ENCODE data around the gene FIS1. TPM values are rescaled to one million over a fixed set of nuclear protein-coding genes. Genes with fewer than 3 reads are reported as not detected.

Gene FIS1
- total RNA-seq, 3 donors from 2014 or later (not counting 1 experiment from before 2014, with no cell fraction given): 99.9 to 119 (median 105) TPM

DNA sequence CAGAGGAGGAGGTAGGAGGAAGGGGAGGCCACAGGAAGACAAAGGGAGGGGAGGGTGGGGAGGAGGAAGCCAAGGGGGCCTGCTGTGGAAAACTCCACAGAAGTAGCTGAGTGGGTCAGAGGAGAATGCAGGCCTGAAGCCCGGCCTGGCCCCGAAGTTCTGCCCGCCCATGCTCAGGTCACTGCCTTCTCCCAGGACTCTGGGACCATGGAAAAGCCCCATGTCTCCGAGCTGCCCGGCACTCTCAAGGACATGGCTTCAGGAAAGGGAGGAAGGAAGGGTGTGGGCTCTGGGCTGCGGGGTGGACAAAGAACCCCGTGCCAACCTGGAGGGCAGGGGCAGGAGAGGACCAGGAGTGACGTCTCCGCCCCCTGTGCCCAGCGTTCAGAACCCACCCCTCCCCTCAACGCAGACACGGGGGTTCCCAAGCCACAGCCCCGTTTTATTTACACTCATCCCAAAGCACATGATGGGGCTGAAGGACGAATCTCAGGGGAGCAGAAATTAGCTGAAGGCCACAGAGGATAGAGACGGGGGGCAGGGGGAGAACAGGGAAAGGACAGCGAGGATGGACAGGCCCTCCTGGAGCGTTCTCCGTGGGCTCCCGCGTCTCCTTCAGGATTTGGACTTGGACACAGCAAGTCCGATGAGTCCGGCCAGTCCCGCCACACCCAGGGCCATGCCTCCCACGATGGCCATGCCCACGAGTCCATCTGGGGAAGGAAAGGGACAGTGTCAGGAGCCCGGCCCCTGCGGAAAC, 5.5 kb downstream of the FIS1 start:
- WGBS (ENCODE audit: insufficient coverage): 64% methylated on average over 24 of the region's 27 CpGs
- intact Hi-C loops (cut with micrococcal nuclease): no loop called here
- TF ChIP-seq, protein P1, sequence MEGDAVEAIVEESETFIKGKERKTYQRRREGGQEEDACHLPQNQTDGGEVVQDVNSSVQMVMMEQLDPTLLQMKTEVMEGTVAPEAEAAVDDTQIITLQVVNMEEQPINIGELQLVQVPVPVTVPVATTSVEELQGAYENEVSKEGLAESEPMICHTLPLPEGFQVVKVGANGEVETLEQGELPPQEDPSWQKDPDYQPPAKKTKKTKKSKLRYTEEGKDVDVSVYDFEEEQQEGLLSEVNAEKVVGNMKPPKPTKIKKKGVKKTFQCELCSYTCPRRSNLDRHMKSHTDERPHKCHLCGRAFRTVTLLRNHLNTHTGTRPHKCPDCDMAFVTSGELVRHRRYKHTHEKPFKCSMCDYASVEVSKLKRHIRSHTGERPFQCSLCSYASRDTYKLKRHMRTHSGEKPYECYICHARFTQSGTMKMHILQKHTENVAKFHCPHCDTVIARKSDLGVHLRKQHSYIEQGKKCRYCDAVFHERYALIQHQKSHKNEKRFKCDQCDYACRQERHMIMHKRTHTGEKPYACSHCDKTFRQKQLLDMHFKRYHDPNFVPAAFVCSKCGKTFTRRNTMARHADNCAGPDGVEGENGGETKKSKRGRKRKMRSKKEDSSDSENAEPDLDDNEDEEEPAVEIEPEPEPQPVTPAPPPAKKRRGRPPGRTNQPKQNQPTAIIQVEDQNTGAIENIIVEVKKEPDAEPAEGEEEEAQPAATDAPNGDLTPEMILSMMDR (IDR thresholded peaks at IDR 0.05): no peak
- no peaks in the 10 kb centered on the region for H3K36me3 Mint-ChIP-seq
- no peak overlapping the region for H3K27ac Mint-ChIP-seq
- peaks cover 5 to 19% of the 10 kb centered on the region in 2 donors for H3K4me1 Mint-ChIP-seq
- Histone ChIP-seq H3K36me3 (ENCODE audit: control insufficient read depth, insufficient read depth, low read length) (peaks cover 20% of the 10 kb centered on the region), H3K27me3 (ENCODE audit: control insufficient read depth, insufficient read depth, low read length) (no peaks in the 10 kb centered on the region), H3K9me3 (ENCODE audit: control insufficient read depth, insufficient read depth, low read length) (no peaks in the 10 kb centered on the region), H3K27ac (ENCODE audit: low read length) (no peak overlapping the region), H3K4me1 (ENCODE audit: control insufficient read depth, insufficient read depth, low read length) (peaks cover 10% of the 10 kb centered on the region), H3K4me3 (ENCODE audit: low read length) (no peak overlapping the region)
- H3K9me3 Mint-ChIP-seq: no peaks in the 10 kb centered on the region
- no peaks in the 10 kb centered on the region for H3K27me3 Mint-ChIP-seq (ENCODE audit: low read depth in 2 of 2)
- no peak for ATAC-seq
- DNase-seq: no peak
- H3K4me3 Mint-ChIP-seq: no peak overlapping the region

DNA sequence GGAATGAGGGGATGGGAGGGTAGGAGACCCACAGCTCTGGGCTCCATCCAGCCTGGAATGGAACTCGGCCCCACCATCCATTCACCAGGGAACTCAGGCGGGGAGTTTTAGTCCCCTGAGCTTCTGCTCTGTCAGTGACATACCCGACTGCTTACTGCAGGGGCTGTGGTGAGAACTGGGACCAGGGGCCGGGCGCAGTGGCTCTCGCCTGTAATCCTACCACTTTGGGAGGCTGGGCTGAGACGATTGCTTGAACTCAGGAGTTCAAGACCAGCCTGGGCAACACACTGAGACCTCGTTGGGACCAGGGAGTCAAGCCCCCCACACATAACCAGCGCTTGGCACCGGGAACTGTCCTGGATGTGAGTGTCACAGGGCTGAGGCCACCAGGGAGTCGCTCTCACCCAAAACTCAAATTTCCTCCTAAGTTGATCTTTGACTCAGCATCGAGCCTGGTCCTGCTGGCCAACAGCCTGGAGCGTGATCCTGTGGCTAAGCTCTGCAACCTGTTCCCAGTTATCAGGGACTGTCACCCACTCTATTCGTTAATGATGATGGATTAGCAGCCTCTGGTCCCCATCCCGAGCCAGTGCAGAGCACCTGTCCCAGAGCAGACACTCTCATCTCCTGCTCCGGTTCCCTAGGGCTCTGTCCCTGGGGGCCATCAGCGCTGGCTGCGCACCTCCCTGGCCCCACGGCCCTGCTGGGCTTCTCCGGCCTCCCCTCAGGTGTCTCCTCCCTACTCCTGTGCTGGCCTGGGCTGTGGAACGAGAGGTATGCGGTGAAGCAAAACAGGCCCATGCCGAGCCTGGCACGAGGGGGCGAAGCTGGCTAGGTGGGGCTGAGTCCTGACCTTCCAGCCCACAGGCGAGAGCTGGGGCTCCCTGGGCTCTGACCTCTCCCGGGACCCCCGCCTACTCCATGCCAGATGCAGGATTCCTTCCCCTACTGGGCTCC, 6.4 kb downstream of the FIS1 start:
- TF ChIP-seq, protein P1 (IDR thresholded peaks at IDR 0.05): no peak
- intact Hi-C loops (cut with micrococcal nuclease): no loop called here
- no peaks in the 10 kb centered on the region for H3K9me3 ChIP-seq (ENCODE audit: control insufficient read depth, insufficient read depth, low read length)
- 67% methylated on average over 27 of the region's 28 CpGs for WGBS (ENCODE audit: insufficient coverage)
- Mint-ChIP-seq H3K9me3 (no peaks in the 10 kb centered on the region), H3K27me3 (ENCODE audit: low read depth in 2 of 2) (no peaks in the 10 kb centered on the region), H3K4me1 (peaks cover under 1 to 11% of the 10 kb centered on the region in 2 donors), H3K36me3 (no peaks in the 10 kb centered on the region), H3K4me3 (no peak overlapping the region), H3K27ac (no peak overlapping the region)
- H3K27ac ChIP-seq (ENCODE audit: low read length): no peak overlapping the region
- DNase-seq (no peak), ATAC-seq (no peak)
- peaks cover 20% of the 10 kb centered on the region for H3K36me3 ChIP-seq (ENCODE audit: control insufficient read depth, insufficient read depth, low read length)
- no peaks in the 10 kb centered on the region for H3K27me3 ChIP-seq (ENCODE audit: control insufficient read depth, insufficient read depth, low read length)
- no peak overlapping the region for H3K4me3 ChIP-seq (ENCODE audit: low read length)
- peaks cover 1% of the 10 kb centered on the region for H3K4me1 ChIP-seq (ENCODE audit: control insufficient read depth, insufficient read depth, low read length)

DNA sequence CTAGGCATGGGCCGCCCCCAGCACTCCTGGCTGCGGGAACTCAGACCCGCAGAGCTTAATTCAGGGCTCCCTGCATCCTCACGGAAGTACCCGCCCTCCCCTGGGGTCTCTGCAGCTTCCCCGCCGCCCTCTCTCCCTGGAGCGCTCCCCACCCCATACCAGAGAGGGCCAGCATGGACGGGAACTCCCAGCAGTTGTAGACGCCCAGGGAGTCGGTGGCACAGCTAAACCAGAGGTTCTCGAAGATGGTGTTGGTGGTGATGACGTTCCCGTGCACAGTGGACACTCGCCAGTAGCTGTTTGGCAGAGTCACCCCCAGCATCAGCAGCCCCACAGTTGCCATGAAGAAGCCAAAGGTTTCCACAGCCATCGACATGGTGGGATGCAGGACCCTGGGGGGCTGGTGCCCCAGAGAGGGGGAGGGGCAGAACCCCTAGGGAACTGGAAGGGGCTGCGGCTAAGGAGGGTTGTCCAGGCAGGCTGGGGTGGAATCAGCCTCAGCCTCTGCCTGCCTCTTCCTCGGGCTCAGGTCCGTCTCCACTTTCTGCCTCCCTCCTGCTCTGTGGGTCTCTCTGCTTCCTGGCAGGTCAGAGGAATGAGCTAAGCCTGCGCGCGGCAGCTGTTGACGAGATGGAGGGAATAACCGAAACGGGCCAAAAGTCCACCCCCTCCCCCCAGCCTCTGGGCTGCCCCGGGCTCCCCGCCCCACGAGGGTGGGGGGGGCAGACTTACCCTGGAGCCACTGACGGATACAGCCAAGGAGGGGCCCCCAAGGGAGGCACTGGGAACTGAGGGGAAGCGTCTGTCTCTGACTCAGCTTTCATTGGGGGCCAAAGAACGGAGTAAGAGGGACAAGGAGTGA, 7.4 kb downstream of the FIS1 start, which contains the start of gene CLDN15:
CLDN15 (minus strand) TSS at position 597 of the 862 bp plus-strand sequence; CDS start at position 376, 221 bp downstream.
- WGBS (ENCODE audit: insufficient coverage): 56% methylated on average over 25 of the region's 31 CpGs
- DNase-seq (no peak), ATAC-seq (no peak)
- Histone ChIP-seq H3K4me3 (ENCODE audit: low read length) (no peak within 1 kb of the TSS), H3K4me1 (ENCODE audit: control insufficient read depth, insufficient read depth, low read length) (no peaks in the 10 kb centered on the region), H3K27me3 (ENCODE audit: control insufficient read depth, insufficient read depth, low read length) (no peaks in the 10 kb centered on the region), H3K9me3 (ENCODE audit: control insufficient read depth, insufficient read depth, low read length) (no peaks in the 10 kb centered on the region), H3K36me3 (ENCODE audit: control insufficient read depth, insufficient read depth, low read length) (peaks cover 20% of the 10 kb centered on the region), H3K27ac (ENCODE audit: low read length) (no peak within 1 kb of the TSS)
- no peak within 1 kb of the TSS for H3K27ac Mint-ChIP-seq
- H3K27me3 Mint-ChIP-seq (ENCODE audit: low read depth in 2 of 2): no peaks in the 10 kb centered on the region
- intact Hi-C loops (cut with micrococcal nuclease): no loop called here
- no peak within 1 kb of the TSS for H3K4me3 Mint-ChIP-seq
- H3K4me1 Mint-ChIP-seq: peaks cover 0 to 10% of the 10 kb centered on the region in 2 donors
- TF ChIP-seq, protein P1 (IDR thresholded peaks at IDR 0.05): no peak
- H3K9me3 Mint-ChIP-seq: no peaks in the 10 kb centered on the region
- H3K36me3 Mint-ChIP-seq: no peaks in the 10 kb centered on the region
